Activated CD4-positive, alpha-beta T cell treated with anti-CD3 and anti-CD28 coated beads for 36 hours (primary cell): ENCODE results near the gene NRXN3. TPM values are rescaled to one million over a fixed set of nuclear protein-coding genes. Genes with fewer than 3 reads are reported as not detected.
"Not testable (repeated sequence)": the region's sequence is repeated elsewhere in the genome, so short reads cannot be mapped to it uniquely, and the experiment has no call there.

Experiments used
- ATAC-seq: fragments of 200-7000 bp; cut with Tn5 transposase; one replicate; pipeline ENCODE4 v1.10.0; 2021; ENCODE audit warnings: mild to moderate bottlenecking, moderate library complexity
- CTCF ChIA-PET: fragments of 350-600 bp; sonication (Branson Sonifier 250); formaldehyde crosslinking; loops from one replicate; lab custom pipeline; 2021; ENCODE audit warnings: antibody characterized with exemption; lab: Charles Lee
- POLR2A ChIA-PET: fragments of 350-600 bp; sonication (Branson Sonifier 250); formaldehyde crosslinking; loops from one replicate; lab custom pipeline; 2021; ENCODE audit warnings: antibody characterized with exemption, inconsistent platforms; lab: Charles Lee
- DNase-seq: peaks from one replicate; pipeline ENCODE4 v3.0.0-alpha.2; 2020
- H3K27ac Mint-ChIP-seq: one replicate; pipeline ENCODE4 v1.8.0; 2021; ENCODE audit warnings: mixed read lengths
- H3K27me3 Mint-ChIP-seq: one replicate; pipeline ENCODE4 v1.8.0; 2021; ENCODE audit warnings: mixed read lengths
- H3K36me3 Mint-ChIP-seq: one replicate; pipeline ENCODE4 v1.8.0; 2021; ENCODE audit warnings: low read depth, mixed read lengths
- H3K4me1 Mint-ChIP-seq: one replicate; pipeline ENCODE4 v1.8.0; 2021; ENCODE audit warnings: mixed read lengths
- H3K4me3 Mint-ChIP-seq: one replicate; pipeline ENCODE4 v1.8.0; 2021; ENCODE audit warnings: mild to moderate bottlenecking, moderate library complexity, mixed read lengths
- H3K9me3 Mint-ChIP-seq: one replicate; pipeline ENCODE4 v1.8.0; 2021; ENCODE audit warnings: low read depth, mixed read lengths
- intact Hi-C, 2 experiments: fragments of 100-400 bp; cut with DNase I in 1 of 2; cut with micrococcal nuclease in 1 of 2; formaldehyde crosslinking; loops; one replicate each; pipeline versions ENCODE4 v1.14.2 to v1.15.1; 2022 to 2024; cut with DNase I, micrococcal nuclease
- total RNA-seq, 2 experiments: library from RNA; stranded (reverse); gene quantifications; one replicate each; pipeline ENCODE4 v1.2.3, GENCODE V29; 2021

NRXN3 gene
- total RNA-seq, 2 experiments from 2014 or later = not detected

DNA sequence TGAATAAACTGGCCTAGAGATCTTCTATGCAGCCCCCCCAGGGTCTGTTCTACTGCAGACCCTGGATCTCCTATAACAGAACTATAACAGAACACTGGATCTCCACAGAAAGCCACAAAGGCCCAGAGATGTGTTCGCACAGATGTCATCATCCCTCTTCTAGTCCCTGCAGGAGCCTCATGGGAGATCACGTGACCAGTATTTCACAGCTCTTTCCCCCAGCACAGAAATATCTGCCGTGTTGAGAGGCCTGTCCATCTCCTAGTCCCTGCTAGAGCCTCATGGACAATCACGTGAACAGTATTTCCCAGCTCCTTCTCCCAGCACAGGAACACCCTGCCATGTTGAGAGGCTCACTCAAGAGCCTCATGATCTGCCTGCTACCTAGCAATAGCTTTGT lies 331.7 kb downstream of the NRXN3 start:
- Mint-ChIP-seq H3K9me3 (peaks cover 1% of the 10 kb centered on the region), H3K4me3 (no peak overlapping the region), H3K4me1 (no peaks in the 10 kb centered on the region), H3K27me3 (peaks cover 6% of the 10 kb centered on the region), H3K27ac (no peak overlapping the region), H3K36me3 (no peaks in the 10 kb centered on the region)
- CTCF ChIA-PET = interaction anchor here (0.6 to 1.0 kb wide), 2 partner anchors 55 to 65 kb away, joined by 3 to 4 read pairs; no protein-coding TSS in a partner anchor
- no peak for DNase-seq
- intact Hi-C loops = no loop called here
- POLR2A ChIA-PET = no interaction called here
- ATAC-seq = no peak

DNA sequence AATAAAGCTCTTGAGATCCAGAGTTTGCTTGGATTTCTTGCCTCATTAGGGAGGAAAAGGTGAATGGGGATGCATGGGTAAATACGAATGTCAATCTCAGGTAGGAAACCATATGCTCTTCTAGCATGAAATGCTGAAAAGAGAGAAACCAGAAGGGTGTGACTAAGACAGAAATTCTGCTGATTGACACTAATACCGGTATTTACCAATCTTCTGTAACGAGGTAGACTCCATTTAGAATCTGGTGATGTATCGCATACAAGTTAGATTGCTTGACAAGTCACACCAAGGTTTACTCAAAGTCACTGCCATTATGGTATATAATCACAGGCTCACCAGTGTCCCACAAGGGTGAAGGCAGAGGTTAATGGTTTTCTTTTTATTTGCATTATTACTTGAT lies 337.9 kb downstream of the NRXN3 start:
- CTCF ChIA-PET = interaction anchor here (0.6 kb wide), 1 partner anchor 1574 kb away, joined by 3 read pairs; no protein-coding TSS in a partner anchor
- Mint-ChIP-seq H3K36me3 (no peaks in the 10 kb centered on the region), H3K4me1 (no peaks in the 10 kb centered on the region), H3K9me3 (no peaks in the 10 kb centered on the region), H3K27ac (no peak overlapping the region), H3K27me3 (peaks cover 6% of the 10 kb centered on the region), H3K4me3 (no peak overlapping the region)
- DNase-seq = no peak
- POLR2A ChIA-PET = no interaction called here
- intact Hi-C loops = no loop called here
- ATAC-seq = no peak

DNA sequence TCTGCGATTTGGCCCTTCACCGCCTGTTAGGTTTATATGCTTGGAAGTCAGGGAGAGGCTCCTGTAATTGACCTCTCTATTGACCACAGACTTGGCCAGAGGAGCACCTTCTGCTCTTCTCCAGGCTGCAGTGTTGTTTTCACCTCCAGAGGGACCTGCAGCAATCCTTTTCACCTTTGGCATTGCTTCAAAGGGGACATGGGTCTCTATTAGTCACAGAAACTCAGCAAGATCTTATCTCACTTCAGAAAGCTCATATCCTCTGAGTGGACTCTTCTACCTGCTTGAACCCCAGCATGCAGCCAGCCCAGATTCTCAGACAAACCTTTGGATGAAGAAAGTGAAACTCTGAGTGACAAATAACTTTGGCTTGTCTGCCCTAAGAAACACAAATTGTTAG lies 339.3 kb downstream of the NRXN3 start:
- Mint-ChIP-seq H3K36me3 (no peaks in the 10 kb centered on the region), H3K4me3 (no peak overlapping the region), H3K4me1 (no peaks in the 10 kb centered on the region), H3K27me3 (peaks cover 6% of the 10 kb centered on the region), H3K9me3 (no peaks in the 10 kb centered on the region), H3K27ac (no peak overlapping the region)
- CTCF ChIA-PET = no interaction called here
- intact Hi-C loops = no loop called here
- ATAC-seq (no peak), DNase-seq (no peak)
- POLR2A ChIA-PET = no interaction called here

- ATAC-seq (no peak), DNase-seq (no peak)
- no peak overlapping the region for H3K27ac Mint-ChIP-seq
- H3K4me1 Mint-ChIP-seq = no peaks in the 10 kb centered on the region
- CTCF ChIA-PET = no interaction called here
- H3K9me3 Mint-ChIP-seq = no peaks in the 10 kb centered on the region
- POLR2A ChIA-PET = no interaction called here
- intact Hi-C loops = no loop called here
- H3K27me3 Mint-ChIP-seq = peaks cover 2% of the 10 kb centered on the region
- H3K4me3 Mint-ChIP-seq = no peak overlapping the region
- H3K36me3 Mint-ChIP-seq = no peaks in the 10 kb centered on the region
Measured at GRCh38 chr14:78512021-78512420, 341.8 kb downstream of the NRXN3 start.

- Mint-ChIP-seq H3K4me1 (no peaks in the 10 kb centered on the region), H3K4me3 (no peak overlapping the region), H3K9me3 (peaks cover 3% of the 10 kb centered on the region), H3K27me3 (no peaks in the 10 kb centered on the region), H3K27ac (no peak overlapping the region), H3K36me3 (no peaks in the 10 kb centered on the region)
- CTCF ChIA-PET = no interaction called here
- POLR2A ChIA-PET = no interaction called here
- DNase-seq (peak; percentile 48), ATAC-seq (no peak)
- intact Hi-C loops = loop anchor here in 1 of 2 experiments (1.0 kb wide), 1 partner anchor 10 kb away; no protein-coding TSS in a partner anchor
Measured at GRCh38 chr14:78519863-78520262, 349.7 kb downstream of the NRXN3 start.

DNA sequence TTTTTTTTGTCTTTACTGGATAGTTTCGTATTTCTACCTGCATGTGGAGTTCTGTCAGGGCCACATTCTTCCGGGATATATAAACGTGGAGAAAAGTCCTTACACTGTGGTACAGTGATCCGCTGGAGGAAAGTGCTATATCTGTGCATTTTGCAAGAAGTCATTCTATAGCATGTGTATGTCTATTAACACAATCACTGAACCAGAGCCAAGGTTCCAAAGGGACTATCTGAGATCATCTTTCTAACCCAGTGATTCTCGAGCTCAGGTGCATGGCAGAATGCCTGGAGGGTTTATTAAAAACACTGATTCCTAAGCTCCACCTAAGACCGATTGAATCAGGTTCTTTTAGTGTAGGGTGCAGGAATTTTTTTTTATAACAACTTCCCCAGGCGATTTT lies 354.0 kb downstream of the NRXN3 start:
- H3K36me3 Mint-ChIP-seq = no peaks in the 10 kb centered on the region
- DNase-seq (no peak), ATAC-seq (no peak)
- intact Hi-C loops = no loop called here
- POLR2A ChIA-PET = no interaction called here
- CTCF ChIA-PET = interaction anchor here (0.7 kb wide), 1 partner anchor 28 kb away, joined by 3 read pairs; no protein-coding TSS in a partner anchor
- H3K9me3 Mint-ChIP-seq = peaks cover 3% of the 10 kb centered on the region
- H3K27me3 Mint-ChIP-seq = no peaks in the 10 kb centered on the region
- H3K4me1 Mint-ChIP-seq = no peaks in the 10 kb centered on the region
- H3K4me3 Mint-ChIP-seq = no peak overlapping the region
- H3K27ac Mint-ChIP-seq = no peak overlapping the region

DNA sequence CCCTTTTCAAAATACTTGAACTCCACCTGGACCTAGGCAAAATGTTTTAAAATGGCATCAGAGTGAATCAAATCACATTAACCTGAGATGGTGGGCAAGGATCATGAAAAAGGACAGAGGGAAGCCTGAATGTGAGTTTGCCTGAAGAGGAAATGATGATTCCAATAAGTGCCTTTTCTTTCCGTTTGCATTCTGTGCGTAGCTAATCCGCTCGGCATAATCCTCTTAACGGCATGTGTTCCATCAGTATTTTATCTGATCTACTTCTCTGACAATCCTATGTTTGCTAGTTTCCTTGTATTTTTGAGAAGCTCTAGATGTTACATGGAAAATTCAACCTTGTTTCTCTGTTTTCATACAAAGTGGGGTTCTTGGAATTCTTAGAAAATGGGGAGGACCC lies 354.6 kb downstream of the NRXN3 start:
- DNase-seq (no peak), ATAC-seq (no peak)
- peaks cover 3% of the 10 kb centered on the region for H3K9me3 Mint-ChIP-seq
- no peaks in the 10 kb centered on the region for H3K27me3 Mint-ChIP-seq
- no peaks in the 10 kb centered on the region for H3K36me3 Mint-ChIP-seq
- ChIA-PET CTCF (interaction anchor here (0.6 kb wide), 1 partner anchor 1118 kb away, joined by 4 read pairs; no protein-coding TSS in a partner anchor), POLR2A (no interaction called here)
- intact Hi-C loops = no loop called here
- H3K27ac Mint-ChIP-seq = no peak overlapping the region
- H3K4me1 Mint-ChIP-seq = no peaks in the 10 kb centered on the region
- H3K4me3 Mint-ChIP-seq = no peak overlapping the region

DNA sequence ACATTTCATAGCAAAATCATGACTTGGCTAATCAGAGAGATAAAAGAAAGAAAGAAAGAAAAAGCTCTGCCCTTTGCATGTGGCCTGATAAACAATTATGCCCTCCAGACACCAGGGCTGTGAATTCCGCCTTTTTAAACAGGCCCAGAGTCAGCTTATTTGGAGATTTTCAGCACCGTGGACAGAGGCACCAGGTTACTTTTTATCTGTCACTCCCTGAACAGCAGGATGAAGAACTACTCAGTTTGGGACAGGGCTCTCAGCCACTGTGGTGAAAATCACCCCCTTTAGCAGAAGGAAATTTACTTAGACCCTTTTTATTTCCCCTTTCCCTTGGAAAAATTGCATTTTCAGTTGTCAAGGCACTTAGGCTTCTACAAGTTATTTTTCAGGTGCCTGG lies 359.9 kb downstream of the NRXN3 start:
- peaks cover 3% of the 10 kb centered on the region for H3K9me3 Mint-ChIP-seq
- no peak overlapping the region for H3K4me3 Mint-ChIP-seq
- ChIA-PET CTCF (no interaction called here), POLR2A (no interaction called here)
- no peaks in the 10 kb centered on the region for H3K27me3 Mint-ChIP-seq
- no peaks in the 10 kb centered on the region for H3K36me3 Mint-ChIP-seq
- intact Hi-C loops = loop anchor here in 1 of 2 experiments (1.0 kb wide), 1 partner anchor 10 kb away; no protein-coding TSS in a partner anchor
- ATAC-seq (no peak), DNase-seq (peak; percentile 40)
- H3K4me1 Mint-ChIP-seq = no peaks in the 10 kb centered on the region
- no peak overlapping the region for H3K27ac Mint-ChIP-seq

DNA sequence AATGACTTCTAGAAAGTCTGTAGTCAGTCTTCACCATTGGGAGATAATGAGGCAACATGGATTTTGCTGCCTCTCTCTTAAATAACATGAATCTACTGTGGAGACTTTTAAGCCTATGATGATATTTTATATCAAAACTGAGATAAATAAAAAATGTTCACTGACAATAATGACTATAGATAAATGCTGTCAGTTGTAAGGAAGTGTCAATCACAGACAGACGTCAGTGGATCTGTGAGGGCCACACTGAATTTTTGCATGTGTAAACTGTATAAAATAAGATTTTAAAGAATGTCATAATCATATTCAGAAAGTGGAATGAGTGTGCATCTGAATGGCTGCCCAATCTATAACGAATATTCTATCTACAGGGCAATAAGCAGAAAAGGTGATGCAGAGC lies 364.0 kb downstream of the NRXN3 start:
- H3K36me3 Mint-ChIP-seq = no peaks in the 10 kb centered on the region
- peaks cover 5% of the 10 kb centered on the region for H3K9me3 Mint-ChIP-seq
- H3K4me1 Mint-ChIP-seq = no peaks in the 10 kb centered on the region
- no peak overlapping the region for H3K27ac Mint-ChIP-seq
- ChIA-PET POLR2A (no interaction called here), CTCF (no interaction called here)
- no peak overlapping the region for H3K4me3 Mint-ChIP-seq
- intact Hi-C loops = no loop called here
- ATAC-seq = no peak
- no peak for DNase-seq
- no peaks in the 10 kb centered on the region for H3K27me3 Mint-ChIP-seq

- no peak for DNase-seq
- POLR2A ChIA-PET = no interaction called here
Measured at GRCh38 chr14:78535041-78535440, 364.9 kb downstream of the NRXN3 start.

DNA sequence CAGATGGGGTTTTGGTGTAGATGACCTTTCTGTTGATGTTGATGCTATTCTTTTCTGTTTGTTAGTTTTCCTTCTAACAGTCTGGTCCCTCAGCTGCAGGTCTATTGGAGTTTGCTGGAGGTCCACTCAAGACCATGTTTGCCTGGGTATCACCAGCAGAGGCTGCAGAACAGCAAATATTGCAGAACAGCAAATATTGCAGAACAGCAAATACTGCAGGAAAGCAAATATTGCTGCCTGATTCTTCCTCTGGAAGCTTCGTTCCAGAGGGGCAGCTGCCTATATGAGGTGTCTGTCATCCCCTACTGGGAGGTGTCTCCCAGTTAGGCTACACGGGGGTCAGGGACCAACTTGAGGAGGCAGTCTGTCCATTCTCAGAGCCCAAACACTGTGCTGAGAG lies 371.6 kb downstream of the NRXN3 start:
- H3K9me3 Mint-ChIP-seq, H3K36me3 Mint-ChIP-seq, H3K27ac Mint-ChIP-seq, DNase-seq, ATAC-seq, H3K4me1 Mint-ChIP-seq, H3K4me3 Mint-ChIP-seq, POLR2A ChIA-PET, H3K27me3 Mint-ChIP-seq, intact Hi-C loops: not testable (repeated sequence)
- CTCF ChIA-PET = interaction anchor here (0.6 kb wide), 1 partner anchor 9 kb away, joined by 3 read pairs; no protein-coding TSS in a partner anchor

More at GRCh38 chr14:78535041-78535440, 364.9 kb downstream of the NRXN3 start:
- H3K27ac Mint-ChIP-seq = no peak overlapping the region
- ATAC-seq = no peak
- H3K36me3 Mint-ChIP-seq = no peaks in the 10 kb centered on the region
- peaks cover 7% of the 10 kb centered on the region for H3K9me3 Mint-ChIP-seq
- intact Hi-C loops = no loop called here
- H3K27me3 Mint-ChIP-seq = no peaks in the 10 kb centered on the region
- H3K4me3 Mint-ChIP-seq = no peak overlapping the region
- CTCF ChIA-PET = interaction anchor here (0.7 kb wide), 1 partner anchor 673 kb away, joined by 5 read pairs; no protein-coding TSS in a partner anchor
- no peaks in the 10 kb centered on the region for H3K4me1 Mint-ChIP-seq

DNA sequence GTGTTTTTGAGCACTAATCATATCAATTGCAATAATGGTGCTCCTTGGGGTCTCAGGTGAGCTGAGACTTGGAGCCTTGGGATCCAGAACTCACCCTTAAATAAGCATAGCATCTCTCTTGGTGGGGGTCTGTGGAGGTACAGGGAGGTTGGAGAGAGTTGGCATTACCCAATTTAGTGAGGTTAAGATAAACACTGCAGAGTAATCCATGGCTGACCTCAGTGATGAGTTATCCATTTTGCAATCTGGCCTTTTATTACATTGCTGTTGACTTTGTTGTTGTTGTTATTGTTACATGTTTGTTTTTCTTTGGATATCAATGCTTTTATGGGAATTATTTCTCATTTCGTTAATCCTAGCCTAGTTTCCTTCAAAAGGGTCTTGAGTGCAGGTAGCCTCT lies 373.3 kb downstream of the NRXN3 start:
- Mint-ChIP-seq H3K9me3 (peaks cover 5% of the 10 kb centered on the region), H3K36me3 (no peaks in the 10 kb centered on the region), H3K27me3 (peaks cover 1% of the 10 kb centered on the region), H3K4me1 (no peaks in the 10 kb centered on the region), H3K27ac (no peak overlapping the region), H3K4me3 (no peak overlapping the region)
- ChIA-PET CTCF (no interaction called here), POLR2A (no interaction called here)
- ATAC-seq (no peak), DNase-seq (no peak)
- intact Hi-C loops = no loop called here
